T47D (cell line): ENCODE data around the gene TNPO3.
"Not testable (repeated sequence)": the region's sequence is repeated elsewhere in the genome, so short reads cannot be mapped to it uniquely, and the experiment has no call there.

ENCODE experiments used
- DNase-seq, 2 experiments: peaks; one replicate each; pipeline versions ENCODE4 v3.0.0 to v3.0.0-alpha.2; 2011 to 2012; ENCODE audit warnings: low read depth in 1 of 2, low spot score in 1 of 2
- JUND ChIP-seq: IDR thresholded peaks from 2 replicates; pipeline ENCODE4 v1.6.1; 2012; ENCODE audit warnings: low read depth
- in situ Hi-C: cut with HindIII; loops from 2 replicates; pipeline ENCODE4 v1.10.0; 2016; ENCODE audit warnings: low sequenced_read_pairs, low pct_unique_long_range_greater_than_20kb

Gene TNPO3

DNA sequence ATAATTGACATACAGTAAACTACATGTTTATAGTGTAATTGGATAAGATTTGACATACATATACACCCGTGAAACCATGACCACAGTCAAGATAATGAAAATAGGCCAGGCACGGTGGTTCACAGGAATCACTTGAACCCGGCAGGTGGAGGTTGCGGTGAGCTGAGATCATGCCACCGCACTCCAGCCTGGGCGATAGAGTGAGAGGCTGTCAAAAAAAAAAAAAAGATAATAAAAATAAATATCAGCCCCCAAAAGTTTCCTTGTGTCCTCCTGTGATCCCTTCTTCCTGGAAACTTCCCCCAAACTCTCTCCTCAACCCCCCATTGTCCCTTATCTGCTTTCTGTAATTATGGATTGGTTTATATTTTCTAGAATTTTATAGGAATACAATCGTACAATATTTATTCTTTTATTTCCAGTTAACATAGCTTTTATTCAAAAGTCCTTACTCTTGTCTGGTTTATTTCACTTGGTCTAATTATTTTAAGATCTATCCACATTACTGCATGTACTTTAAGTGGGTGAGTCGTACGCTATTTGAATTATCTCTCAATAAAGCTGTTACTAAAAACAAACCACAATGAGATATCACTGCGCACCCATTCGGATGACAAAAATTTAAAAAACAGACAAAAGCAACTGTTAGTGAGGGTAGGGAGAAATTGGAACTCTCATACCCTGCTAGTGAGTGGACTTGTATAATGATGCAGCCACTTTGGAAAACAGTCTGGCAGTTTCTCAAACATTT is 30.1 kb upstream of the TNPO3 start:
- DNase-seq, result no peak
- no peak for TF ChIP-seq JUND
- in situ Hi-C loops, result no loop called here

DNA sequence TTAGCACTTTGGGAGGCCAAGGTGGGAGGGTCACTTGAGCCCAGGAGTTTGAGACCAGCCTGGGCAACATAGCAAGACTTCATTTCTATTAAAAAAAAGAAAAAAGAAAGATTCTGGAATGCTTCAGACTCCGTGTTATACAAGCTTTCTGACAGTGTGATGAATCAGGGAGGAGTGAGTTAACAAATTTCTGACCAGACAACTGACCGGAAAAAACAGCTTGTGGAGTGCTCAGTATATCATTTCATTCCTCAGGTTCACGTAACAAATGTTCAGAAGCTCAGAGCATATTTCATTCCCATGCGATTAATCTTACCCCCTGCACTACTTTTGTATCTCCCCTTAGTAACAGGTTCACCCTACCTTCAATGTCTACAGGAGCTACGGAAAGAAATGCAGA is 28.6 kb upstream of the TNPO3 start:
- no peak for TF ChIP-seq JUND
- no peak for DNase-seq
- in situ Hi-C loops, result no loop called here

DNA sequence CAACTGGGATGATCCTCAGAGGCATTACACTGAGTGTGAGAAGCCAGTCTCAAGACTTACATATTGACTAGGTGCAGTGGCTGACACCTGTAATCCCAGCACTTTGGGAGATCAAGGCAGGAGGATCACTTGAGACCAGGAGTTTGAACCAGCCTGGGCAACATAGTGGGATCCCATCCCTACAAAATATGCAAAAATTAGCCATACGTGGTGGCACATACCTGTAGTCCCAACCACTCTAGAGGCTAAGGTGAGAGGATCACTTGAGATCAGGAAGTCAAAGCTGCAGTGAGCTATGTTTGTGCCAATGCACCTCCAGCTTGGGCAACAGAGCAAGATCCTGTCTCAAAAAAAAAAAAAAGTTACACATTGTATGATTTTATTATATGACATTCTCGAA is 23.5 kb upstream of the TNPO3 start:
- no peak for DNase-seq
- no peak for TF ChIP-seq JUND
- in situ Hi-C loops, result no loop called here

DNA sequence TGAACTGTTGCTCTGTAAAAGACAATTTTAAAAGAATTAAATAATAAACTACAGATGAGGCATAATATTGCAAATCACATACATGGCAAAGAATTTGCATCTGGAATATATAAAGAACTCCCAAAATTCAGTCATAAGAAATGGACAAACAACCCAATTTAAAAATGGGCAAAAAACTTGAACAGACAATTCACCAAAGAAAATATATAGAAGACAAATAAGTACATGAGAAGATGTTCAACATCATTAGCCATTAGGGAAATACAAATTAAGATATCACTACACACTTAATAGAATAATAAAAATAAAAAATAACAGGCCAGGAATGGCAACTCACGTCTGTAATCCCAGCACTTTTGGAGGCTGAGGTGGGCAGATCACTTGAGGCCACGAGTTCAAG is 22.0 kb upstream of the TNPO3 start:
- TF ChIP-seq JUND, result no peak
- no peak for DNase-seq
- in situ Hi-C loops, result no loop called here

DNA sequence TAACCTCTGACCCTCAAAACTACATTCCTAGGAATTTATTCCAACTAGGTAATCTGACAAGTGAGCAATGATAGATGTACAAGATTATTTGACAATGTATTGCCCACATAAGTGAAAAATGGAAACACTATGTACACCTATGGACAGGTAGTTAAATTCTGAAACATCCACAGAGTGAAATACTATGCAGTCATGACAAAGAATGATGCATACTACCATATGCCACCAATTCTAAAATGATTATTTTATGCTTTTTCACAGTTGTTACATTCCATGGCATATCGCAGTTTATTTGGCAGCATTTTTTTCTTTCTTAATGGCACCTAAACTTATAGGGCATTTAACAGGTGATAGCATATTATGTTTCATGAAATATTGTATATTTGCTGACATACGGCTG is 20.1 kb upstream of the TNPO3 start:
- in situ Hi-C loops, result no loop called here
- no peak for DNase-seq
- no peak for TF ChIP-seq JUND

DNA sequence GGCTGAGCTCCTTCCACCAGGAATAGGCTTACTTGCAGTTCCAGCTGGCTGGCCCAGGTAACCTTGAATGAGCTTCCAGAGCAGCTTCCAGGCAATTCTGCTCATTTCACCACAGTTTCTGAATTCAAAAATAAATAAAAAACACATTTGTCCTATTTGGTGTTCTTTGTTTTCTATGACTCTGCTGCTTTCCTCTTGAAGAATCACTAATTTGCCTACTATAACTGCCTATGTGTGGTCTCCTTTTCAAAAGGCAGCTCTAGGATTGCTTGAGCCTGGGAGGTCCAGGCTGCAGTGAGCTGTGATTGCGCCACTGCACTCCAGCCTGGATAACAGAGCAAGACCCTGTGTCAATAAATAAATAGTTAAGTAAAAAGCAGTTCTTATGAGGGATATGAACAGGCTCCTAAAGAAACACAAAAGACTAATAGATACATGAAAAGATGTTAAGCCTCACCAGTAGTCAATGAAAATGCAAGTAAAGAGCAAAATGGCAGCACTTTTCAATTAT is 19.5 kb upstream of the TNPO3 start:
- in situ Hi-C loops, result no loop called here
- TF ChIP-seq JUND, result no peak
- DNase-seq, result no peak

DNA sequence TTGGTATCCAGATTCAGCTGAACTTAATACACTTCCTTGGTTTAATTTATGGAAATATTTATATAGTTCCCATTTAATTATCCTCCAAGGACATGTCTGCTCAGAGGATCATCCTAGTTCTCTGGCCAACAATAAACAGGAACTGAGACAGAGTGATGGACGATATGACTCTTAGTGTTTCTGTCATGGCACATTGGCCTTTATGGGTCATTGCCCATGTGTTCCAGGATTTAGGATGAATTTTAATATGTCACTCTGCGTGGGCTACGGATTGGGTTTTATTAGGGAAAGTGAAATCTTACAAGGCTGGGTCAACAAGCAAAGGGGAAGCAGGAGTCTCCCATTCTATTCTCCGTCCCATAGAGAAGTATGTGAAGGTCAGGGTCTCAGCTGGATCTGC is 18.8 kb upstream of the TNPO3 start:
- TF ChIP-seq JUND, result no peak
- DNase-seq, result no peak
- in situ Hi-C loops, result no loop called here

DNA sequence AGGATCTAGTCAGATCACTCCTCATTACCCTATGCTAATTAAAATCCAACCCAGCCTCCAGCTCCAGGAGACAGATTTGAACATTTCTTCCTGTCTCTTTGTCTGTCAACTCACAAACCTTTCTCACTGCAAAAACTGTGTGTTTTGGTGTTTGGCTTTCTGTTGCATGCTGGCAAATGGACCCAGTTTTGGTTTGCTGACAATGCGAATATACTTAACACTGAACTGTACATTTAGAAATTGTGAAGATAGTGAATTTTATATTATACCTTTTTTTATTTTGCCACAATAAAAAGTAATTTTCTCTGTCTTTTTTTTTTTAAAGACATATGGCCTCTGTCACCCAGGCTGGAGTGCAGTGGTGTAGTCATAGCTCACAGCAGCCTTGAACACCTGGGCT is 18.3 kb upstream of the TNPO3 start:
- no peak for TF ChIP-seq JUND
- in situ Hi-C loops, result no loop called here
- no peak for DNase-seq

DNA sequence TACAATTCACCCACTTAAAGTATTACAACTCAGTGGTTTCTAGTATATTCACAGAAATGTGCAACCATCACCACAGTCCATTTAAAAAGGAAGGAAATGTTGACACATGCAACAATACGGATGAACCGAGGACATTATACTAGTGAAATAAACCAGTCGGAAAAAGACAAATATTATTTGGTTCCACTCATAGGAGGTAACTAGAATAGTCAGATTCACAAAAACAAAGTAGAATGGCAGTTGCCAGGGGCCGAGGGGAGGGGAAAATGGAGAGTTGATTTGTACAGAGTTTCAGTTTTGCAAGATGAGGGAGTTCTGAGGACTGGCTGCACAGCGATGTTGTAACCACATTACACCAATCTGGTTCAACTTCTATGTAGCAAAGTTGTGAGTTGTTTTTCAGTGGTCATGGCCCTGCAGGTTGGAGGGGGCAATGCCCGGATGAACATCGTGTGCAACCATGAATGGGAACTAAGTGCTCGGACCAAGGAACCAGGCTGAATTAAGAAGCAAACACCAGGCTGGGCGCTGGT is 17.6 kb upstream of the TNPO3 start:
- DNase-seq, result no peak
- in situ Hi-C loops, result no loop called here
- TF ChIP-seq JUND, result no peak

DNA sequence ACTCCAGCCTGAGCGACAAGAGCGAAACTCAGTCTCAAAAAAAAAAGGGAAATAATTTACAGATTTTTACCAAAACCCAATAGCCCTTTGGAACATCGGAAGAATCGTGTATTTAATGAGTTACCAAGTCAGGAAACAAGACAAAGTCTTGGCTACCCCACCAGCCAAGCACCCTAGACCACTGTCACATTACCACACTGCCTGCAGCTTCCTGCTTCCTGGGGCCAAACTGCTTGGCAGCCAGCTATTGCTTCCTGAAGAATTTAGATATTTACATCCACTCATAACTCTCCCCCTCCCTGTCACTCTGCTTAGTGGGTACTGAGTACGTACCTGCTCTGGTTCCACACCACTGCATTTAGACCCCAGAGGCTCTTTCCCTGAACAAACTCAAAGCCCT is 14.1 kb upstream of the TNPO3 start:
- TF ChIP-seq JUND, result no peak
- DNase-seq, result no peak
- in situ Hi-C loops, result no loop called here

DNA sequence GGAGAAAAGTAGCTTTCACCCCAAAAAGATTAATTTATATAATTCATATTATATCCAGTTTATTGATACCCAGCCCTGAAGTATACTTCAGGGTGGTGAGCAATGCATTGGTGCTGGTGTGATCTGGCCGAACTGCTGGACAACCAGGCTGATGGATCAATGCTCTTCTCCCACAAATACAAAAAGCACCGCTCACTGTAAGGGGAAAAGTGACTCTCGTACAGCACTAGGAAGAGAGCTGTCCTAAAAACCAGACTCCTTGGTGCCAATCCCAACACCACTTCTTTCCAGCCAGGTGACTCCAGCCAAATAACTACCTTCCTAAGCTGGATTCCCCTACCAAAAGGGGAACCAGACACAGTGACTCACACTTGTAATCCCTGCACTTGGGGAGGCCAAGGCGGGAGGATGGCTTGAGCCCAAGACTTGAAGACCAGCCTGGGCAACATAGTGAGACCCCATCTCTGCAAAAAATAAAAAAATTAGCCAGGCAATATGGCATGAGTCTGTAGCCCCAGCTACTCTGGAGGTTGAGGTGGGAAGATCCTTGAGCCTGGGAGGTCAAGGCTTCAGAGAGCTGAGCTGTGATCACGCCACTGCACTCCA is 13.1 kb upstream of the TNPO3 start:
- in situ Hi-C loops, result no loop called here
- no peak for DNase-seq
- TF ChIP-seq JUND, result no peak

DNA sequence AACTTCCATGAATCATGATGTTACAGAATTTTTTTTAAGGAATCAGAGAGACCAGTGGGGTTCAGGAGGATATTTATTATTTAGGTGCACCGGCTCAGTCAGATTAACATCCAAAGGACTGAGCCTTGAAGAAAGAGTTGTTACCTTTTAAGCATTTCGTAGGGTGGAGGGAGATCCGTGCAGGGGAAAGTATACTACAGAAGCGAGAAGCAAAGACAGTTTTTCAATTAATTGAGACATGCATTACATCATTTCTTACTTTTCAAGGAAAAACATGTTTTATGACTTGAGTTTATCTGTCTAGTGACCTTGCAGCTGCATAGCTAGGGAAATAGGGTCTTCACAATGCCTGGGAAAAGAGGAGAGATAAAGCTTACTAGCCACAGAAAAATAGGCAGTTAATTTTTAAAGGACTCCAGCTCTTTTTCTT is 12.2 kb upstream of the TNPO3 start:
- in situ Hi-C loops, DNase-seq: not testable (repeated sequence)

DNA sequence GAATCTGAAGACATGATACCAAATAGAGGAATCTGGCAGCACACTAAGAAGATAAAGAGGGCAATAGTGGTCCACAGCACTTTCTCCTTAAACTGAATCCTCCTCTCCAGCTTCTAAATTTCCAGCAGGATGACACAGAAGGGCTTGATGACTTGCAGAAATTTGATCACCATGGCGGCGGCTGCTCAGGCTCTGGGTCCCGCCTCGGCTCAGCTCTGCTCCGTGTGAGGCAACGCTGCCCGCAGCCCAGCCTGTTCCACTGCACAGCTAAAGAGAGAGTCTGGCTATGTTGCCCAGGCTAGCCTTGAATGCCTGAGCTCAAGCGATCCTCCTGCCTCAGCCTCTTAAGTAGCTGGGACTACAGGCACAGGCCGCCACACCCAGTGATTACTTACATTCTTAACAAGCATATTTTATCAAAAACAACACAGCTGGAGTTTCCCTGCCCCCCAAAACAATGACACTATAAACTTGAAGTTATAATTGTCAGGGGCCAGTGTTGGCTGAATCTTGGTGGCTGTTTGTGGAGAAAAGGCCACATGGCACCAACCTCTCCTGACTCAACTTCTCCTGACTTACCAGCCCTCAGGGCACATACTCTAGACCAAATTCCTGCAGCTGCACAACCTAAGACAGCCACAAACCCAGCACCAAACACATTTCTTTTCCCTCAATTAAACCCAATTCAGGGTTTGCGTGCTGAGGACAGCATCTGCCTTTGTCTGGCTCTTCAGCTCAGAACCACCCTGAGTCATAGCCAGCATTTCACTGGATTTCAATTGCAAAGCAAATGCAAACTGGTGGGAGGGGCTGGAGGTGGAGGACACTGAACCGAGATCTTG is 11.6 kb upstream of the TNPO3 start:
- in situ Hi-C loops, result no loop called here
- no peak for DNase-seq

More for the DNA sequence above, 11.6 kb upstream of the TNPO3 start:
- no peak for TF ChIP-seq JUND
